Astrocyte of the hippocampus (primary cell): ENCODE results near the gene SLC6A18.
"Not testable (repeated sequence)": the region's sequence is repeated elsewhere in the genome, so short reads cannot be mapped to it uniquely, and the experiment has no call there.

Source experiments
- DNase-seq: peaks from one replicate; pipeline ENCODE4 v3.0.0; 2011; ENCODE audit warnings: low read depth, low spot score

SLC6A18 gene

GRCh38 chr5:1254196-1254595 is 29.0 kb downstream of the SLC6A18 start:
- DNase-seq: no peak

GRCh38 chr5:1255081-1255561 is 29.9 kb downstream of the SLC6A18 start:
- no peak for DNase-seq

GRCh38 chr5:1256776-1257175 is 31.6 kb downstream of the SLC6A18 start:
- no peak for DNase-seq

GRCh38 chr5:1257363-1257762 is 32.2 kb downstream of the SLC6A18 start:
- DNase-seq: no peak

- DNase-seq: no peak
Observed at GRCh38 chr5:1257841-1258240, 32.7 kb downstream of the SLC6A18 start.

GRCh38 chr5:1259806-1260480 is 34.8 kb downstream of the SLC6A18 start:
- DNase-seq: no peak

- DNase-seq: no peak
Observed at GRCh38 chr5:1261643-1262042, 36.5 kb downstream of the SLC6A18 start.

- peak; percentile 16 for DNase-seq
Observed at GRCh38 chr5:1262381-1262780, 37.2 kb downstream of the SLC6A18 start.

- DNase-seq: no peak
Observed at GRCh38 chr5:1264211-1264610, 39.0 kb downstream of the SLC6A18 start.

- DNase-seq: no peak
Observed at GRCh38 chr5:1265026-1265425, 39.8 kb downstream of the SLC6A18 start.

GRCh38 chr5:1265461-1266455 is 40.6 kb downstream of the SLC6A18 start:
- no peak for DNase-seq

- no peak for DNase-seq
Observed at GRCh38 chr5:1266791-1267190, 41.6 kb downstream of the SLC6A18 start.

- DNase-seq: not testable (repeated sequence)
Observed at GRCh38 chr5:1267464-1267863, 42.3 kb downstream of the SLC6A18 start.

- no peak for DNase-seq
Observed at GRCh38 chr5:1268056-1268455, 42.9 kb downstream of the SLC6A18 start.

- no peak for DNase-seq
Observed at GRCh38 chr5:1268666-1269065, 43.5 kb downstream of the SLC6A18 start.

- no peak for DNase-seq
Observed at GRCh38 chr5:1270426-1270825, 45.2 kb downstream of the SLC6A18 start.

- no peak for DNase-seq
Observed at GRCh38 chr5:1270933-1271914, 46.0 kb downstream of the SLC6A18 start.

GRCh38 chr5:1272201-1272600 is 47.0 kb downstream of the SLC6A18 start:
- no peak for DNase-seq

- no peak for DNase-seq
Observed at GRCh38 chr5:1273745-1274144, 48.6 kb downstream of the SLC6A18 start.

- no peak for DNase-seq
Observed at GRCh38 chr5:1274471-1274870, 49.3 kb downstream of the SLC6A18 start.
